ENCODE measurements around the gene WAPL. TPM values are rescaled to one million over a fixed set of nuclear protein-coding genes. Genes with fewer than 3 reads are reported as not detected.

WAPL gene
- total and polyA plus RNA-seq, 2 of the 13 experiments (the other 11 are each of a cell fraction or from before 2014, with no cell fraction given) = 13.2 to 43.5 TPM

DNA sequence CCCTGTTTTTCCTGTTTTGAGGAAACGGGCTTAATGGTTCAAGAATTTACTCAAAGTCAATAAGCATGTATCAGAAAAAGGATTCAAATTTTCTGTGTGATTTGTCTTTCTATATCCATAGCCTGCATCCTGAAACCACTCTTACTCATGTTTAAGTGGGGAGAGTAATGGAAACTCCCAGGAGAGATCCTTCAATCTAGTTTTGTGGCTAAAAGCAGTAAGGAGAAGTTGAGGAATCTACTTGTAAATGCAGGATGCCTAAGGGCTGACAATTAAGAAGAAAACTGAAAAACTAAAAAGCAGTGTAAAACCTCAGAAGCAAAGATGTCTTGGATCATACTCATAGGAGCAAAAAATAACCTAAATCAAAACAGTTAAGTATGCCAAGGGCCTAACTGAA, 86.9 kb downstream of the WAPL start:
- Histone ChIP-seq H3K36me3 (replicated peaks in 1 of 2; ENCODE audit: control insufficient read depth in 1 of 2, insufficient read depth in 2 of 2, low read length in 2 of 2) (peaks cover 0 to 14% of the 10 kb centered on the region in 2 experiments; a peak in 2 of 5 replicates), H3K4me1 (ENCODE audit: insufficient read depth, low read length) (peaks cover 73% of the 10 kb centered on the region), H3K4me2 (ENCODE audit: low read depth, low read length) (no peak overlapping the region), H3K4me3 (replicated peaks in 1 of 3; ENCODE audit: insufficient read depth in 1 of 3, low read depth in 2 of 3, low read length in 3 of 3) (no peak overlapping the region), H3K27ac (ENCODE audit: extremely low read length, insufficient read depth, low read length) (no peak overlapping the region), H3K9ac (ENCODE audit: insufficient read depth, low read depth, low read length) (no peak overlapping the region), H3K79me2 (ENCODE audit: insufficient read depth, low read length) (no peaks in the 10 kb centered on the region), H3K27me3 (ENCODE audit: control insufficient read depth in 1 of 2, insufficient read depth in 2 of 2, low read length in 2 of 2) (no peaks in the 10 kb centered on the region), H4K20me1 (ENCODE audit: insufficient read depth, low read length) (no peaks in the 10 kb centered on the region), H3K9me3 (ENCODE audit: low read length) (no peaks in the 10 kb centered on the region), H2AFZ (ENCODE audit: low read length) (no peak overlapping the region)
- no peak for FAIRE-seq
- DNase-seq (ENCODE audit: low spot score) = no peak
- intact Hi-C loops (cut with micrococcal nuclease; ENCODE audit: unreplicated experiment) (no loop called here), in situ Hi-C loops (cut with HindIII; ENCODE audit: extremely low pct_ligation_motif_present, low pct_unique_long_range_greater_than_20kb) (loop anchor here (5.0 kb wide), 1 partner anchor 32 kb away; no protein-coding TSS in a partner anchor)
- ATAC-seq = no peak
- ChIA-PET POLR2A (no interaction called here), CTCF (ENCODE audit: low intra/inter-chr PET ratio, low total read pairs) (no interaction called here)
- TF ChIP-seq ZNF382 (CRISPR knock-in tag; IDR thresholded peaks at IDR 0.05; ENCODE audit: borderline replicate concordance) (no peak), SSRP1 (CRISPR knock-in tag; IDR thresholded peaks at IDR 0.05) (no peak), NFKB2 (CRISPR knock-in tag; IDR thresholded peaks at IDR 0.05; ENCODE audit: borderline replicate concordance) (no peak), PRDM15 (CRISPR knock-in tag; IDR thresholded peaks at IDR 0.05) (no peak), SRSF1 (optimal IDR thresholded peaks at IDR 0.05; ENCODE audit: low read depth, low read length) (no peak), RORA (CRISPR knock-in tag; IDR thresholded peaks at IDR 0.05) (no peak), CEBPG (CRISPR knock-in tag; IDR thresholded peaks at IDR 0.05) (no peak), ARHGAP35 (CRISPR knock-in tag; IDR thresholded peaks at IDR 0.05; ENCODE audit: borderline replicate concordance) (no peak), TRIM24 (CRISPR knock-in tag; IDR thresholded peaks at IDR 0.05) (no peak), RBFOX2 (IDR thresholded peaks at IDR 0.05; ENCODE audit: low read depth, low read length) (no peak)
- TF ChIP-seq, protein P1, sequence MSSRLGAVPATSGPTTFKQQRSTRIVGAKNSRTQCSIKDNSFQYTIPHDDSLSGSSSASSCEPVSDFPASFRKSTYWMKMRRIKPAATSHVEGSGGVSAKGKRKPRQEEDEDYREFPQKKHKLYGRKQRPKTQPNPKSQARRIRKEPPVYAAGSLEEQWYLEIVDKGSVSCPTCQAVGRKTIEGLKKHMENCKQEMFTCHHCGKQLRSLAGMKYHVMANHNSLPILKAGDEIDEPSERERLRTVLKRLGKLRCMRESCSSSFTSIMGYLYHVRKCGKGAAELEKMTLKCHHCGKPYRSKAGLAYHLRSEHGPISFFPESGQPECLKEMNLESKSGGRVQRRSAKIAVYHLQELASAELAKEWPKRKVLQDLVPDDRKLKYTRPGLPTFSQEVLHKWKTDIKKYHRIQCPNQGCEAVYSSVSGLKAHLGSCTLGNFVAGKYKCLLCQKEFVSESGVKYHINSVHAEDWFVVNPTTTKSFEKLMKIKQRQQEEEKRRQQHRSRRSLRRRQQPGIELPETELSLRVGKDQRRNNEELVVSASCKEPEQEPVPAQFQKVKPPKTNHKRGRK (CRISPR knock-in tag; IDR thresholded peaks at IDR 0.05) = no peak
- BruUV-seq (replicated peaks) = no TSS peak
- 94% methylated on average over 1 of the region's 1 CpG for WGBS (ENCODE audit: low lambda C conversion rate)
